ENCODE data around the gene FKBP2. TPM values are rescaled to one million over a fixed set of nuclear protein-coding genes. Genes with fewer than 3 reads are reported as not detected.

Gene FKBP2
- total and polyA plus RNA-seq, 2 of the 13 experiments (the other 11 are each of a cell fraction or from before 2014, with no cell fraction given), result 30.1 to 53.3 TPM

GRCh38 chr11:64246871-64247728 is 6.2 kb downstream of the FKBP2 start, which contains the start of gene PPP1R14B (continued):
- TF ChIP-seq HMGXB3 (CRISPR knock-in tag; IDR thresholded peaks at IDR 0.05; ENCODE audit: borderline replicate concordance) (no peak), FOXJ3 (CRISPR knock-in tag; IDR thresholded peaks at IDR 0.05; ENCODE audit: borderline replicate concordance) (no peak), ELF3 (CRISPR knock-in tag; IDR thresholded peaks at IDR 0.05) (no peak; the same call in 1 of the 2 replicates), ZNF530 (CRISPR knock-in tag; IDR thresholded peaks at IDR 0.05; ENCODE audit: low read depth) (no peak), ZNF30 (CRISPR knock-in tag; IDR thresholded peaks at IDR 0.05) (no peak), MYC (CRISPR knock-in tag; IDR thresholded peaks at IDR 0.05; ENCODE audit: borderline replicate concordance) (peak; percentile 87), HMG20A (CRISPR knock-in tag; IDR thresholded peaks at IDR 0.05; ENCODE audit: borderline replicate concordance) (no peak), RFX1 (IDR thresholded peaks at IDR 0.05) (no peak), NFAT5 (CRISPR knock-in tag; IDR thresholded peaks at IDR 0.05) (no peak), ATF3 (CRISPR knock-in tag; IDR thresholded peaks at IDR 0.05) (no peak), SALL1 (CRISPR knock-in tag; IDR thresholded peaks at IDR 0.05) (peak; percentile 62), PHB2 (IDR thresholded peaks at IDR 0.05; ENCODE audit: partially characterized antibody) (no peak), DMAP1 (CRISPR knock-in tag; IDR thresholded peaks at IDR 0.05) (peak; percentile 81), IRF1 (CRISPR knock-in tag; IDR thresholded peaks at IDR 0.05; ENCODE audit: low read depth) (no peak), TSC22D2 (CRISPR knock-in tag; IDR thresholded peaks at IDR 0.05; ENCODE audit: borderline replicate concordance) (no peak), PHF20 (CRISPR knock-in tag; IDR thresholded peaks at IDR 0.05) (no peak), KMT2B (CRISPR knock-in tag; IDR thresholded peaks at IDR 0.05) (no peak), KAT8 (CRISPR knock-in tag; IDR thresholded peaks at IDR 0.05) (peak; percentile 78), ZNF232 (CRISPR knock-in tag; IDR thresholded peaks at IDR 0.05; ENCODE audit: borderline replicate concordance) (no peak), ZNF207 (IDR thresholded peaks at IDR 0.05; ENCODE audit: borderline replicate concordance) (no peak), ZNF251 (CRISPR knock-in tag; IDR thresholded peaks at IDR 0.05) (no peak)

All from HepG2 (cell line).